B cell (primary cell): Measurements from ENCODE around the gene ACP3. TPM values are rescaled to one million over a fixed set of nuclear protein-coding genes. Genes with fewer than 3 reads are reported as not detected.

Source experiments
- ATAC-seq: fragments of 200-7000 bp; cut with Tn5 transposase; one replicate; pipeline ENCODE4 v1.10.0; 2021; ENCODE audit warnings: low read depth, mild to moderate bottlenecking, moderate number of reproducible peaks, moderate library complexity
- CTCF ChIA-PET: fragments of 350-600 bp; sonication (Branson Sonifier 250); formaldehyde crosslinking; loops from one replicate; lab custom pipeline; 2021; ENCODE audit warnings: antibody characterized with exemption, inconsistent platforms; lab: Charles Lee
- POLR2A ChIA-PET: fragments of 350-600 bp; sonication (Branson Sonifier 250); formaldehyde crosslinking; loops from one replicate; lab custom pipeline; 2021; ENCODE audit warnings: antibody characterized with exemption; lab: Charles Lee
- DNase-seq: peaks from one replicate; pipeline ENCODE4 v3.0.0; 2013
- H2AFZ ChIP-seq: 2 replicates; pipeline ENCODE4 v1.6.1; 2012; ENCODE audit warnings: mild to moderate bottlenecking, low read depth, low read length; ENCODE audit not compliant: insufficient read depth, poor library complexity, severe bottlenecking
- H3K27ac ChIP-seq, 2 donors: 1 replicate in 1 of 2; 2 replicates in 1 of 2; pipeline ENCODE4 v1.5.1; 2012 to 2013; ENCODE audit warnings: low read length in 2 of 2, mild to moderate bottlenecking in 2 of 2, moderate library complexity in 1 of 2
- H3K27me3 ChIP-seq, 4 experiments: fragments of 200-600 bp in 1 of 4; sonication (generic) in 1 of 4; replicated peaks in 1 of 4; 1 replicate in 2 of 4; 2 replicates in 2 of 4; pipeline versions ENCODE4 v1.6.1 to v1.7.0; 2013 to 2016; ENCODE audit warnings: low read length in 3 of 4, mild to moderate bottlenecking in 2 of 4, mixed read lengths in 1 of 4, moderate library complexity in 1 of 4; ENCODE audit not compliant: insufficient read depth in 4 of 4, control insufficient read depth in 3 of 4; ENCODE audit errors: control extremely low read depth in 1 of 4
- H3K36me3 ChIP-seq, 2 experiments: replicated peaks in 1 of 2; 1 replicate in 1 of 2; 2 replicates in 1 of 2; pipeline versions ENCODE4 v1.6.1 to v1.7.1; 2013; ENCODE audit warnings: low read length in 1 of 2; ENCODE audit not compliant: insufficient read depth in 2 of 2, control insufficient read depth in 1 of 2; ENCODE audit errors: control extremely low read depth in 1 of 2, extremely low read depth in 1 of 2
- H3K4me1 ChIP-seq, 2 donors: fragments of 200-600 bp in 1 of 2; sonication (generic) in 1 of 2; 1 replicate in 1 of 2; 2 replicates in 1 of 2; pipeline versions ENCODE4 v1.5.1 to v1.6.1; 2013 to 2017; ENCODE audit warnings: low read length in 2 of 2; ENCODE audit not compliant: control insufficient read depth in 2 of 2, insufficient read depth in 2 of 2
- H3K4me2 ChIP-seq: replicated peaks from 2 replicates; pipeline ENCODE3; 2012; ENCODE audit warnings: mild to moderate bottlenecking, low read depth, low read length; ENCODE audit not compliant: poor library complexity, severe bottlenecking
- H3K4me3 ChIP-seq, 5 experiments: fragments of 200-600 bp in 1 of 5; sonication (generic) in 1 of 5; 1 replicate in 3 of 5; 2 replicates in 2 of 5; pipeline versions ENCODE4 v1.5.1 to v1.7.0; 2011 to 2016; ENCODE audit warnings: low read length in 4 of 5, mild to moderate bottlenecking in 4 of 5, low read depth in 2 of 5, control low read depth in 1 of 5, moderate library complexity in 1 of 5; ENCODE audit not compliant: insufficient read depth in 1 of 5; ENCODE audit errors: control extremely low read depth in 1 of 5, extremely low read depth in 1 of 5
- H3K79me2 ChIP-seq: fragments of 200-600 bp; sonication (generic); one replicate; pipeline ENCODE4 v1.6.0; 2016; ENCODE audit warnings: low read length; ENCODE audit not compliant: control insufficient read depth, insufficient read depth
- H3K9ac ChIP-seq: fragments of 200-600 bp; sonication (generic); 2 replicates; pipeline ENCODE4 v1.6.1; 2017; ENCODE audit warnings: mild to moderate bottlenecking, low read length, moderate library complexity
- H3K9me3 ChIP-seq, 3 donors: one replicate each; pipeline versions ENCODE4 v1.6.1 to v1.7.1; 2013; ENCODE audit warnings: low read length in 2 of 3; ENCODE audit not compliant: control insufficient read depth in 2 of 3, insufficient read depth in 1 of 3; ENCODE audit errors: control extremely low read depth in 1 of 3
- H4K20me1 ChIP-seq: 2 replicates; pipeline ENCODE4 v1.6.0; 2012; ENCODE audit warnings: mild to moderate bottlenecking, low read length; ENCODE audit not compliant: insufficient read depth, control insufficient read depth, poor library complexity, severe bottlenecking
- H3K27ac Mint-ChIP-seq: one replicate; pipeline ENCODE4 v1.8.0; 2021; ENCODE audit warnings: mixed read lengths
- H3K27me3 Mint-ChIP-seq: one replicate; pipeline ENCODE4 v1.8.0; 2021; ENCODE audit warnings: mixed read lengths
- H3K4me1 Mint-ChIP-seq: one replicate; pipeline ENCODE4 v1.8.0; 2021; ENCODE audit warnings: mixed read lengths
- H3K4me3 Mint-ChIP-seq: one replicate; pipeline ENCODE4 v1.8.0; 2021; ENCODE audit warnings: mixed read lengths
- H3K9me3 Mint-ChIP-seq: one replicate; pipeline ENCODE4 v1.8.0; 2022; ENCODE audit warnings: mixed read lengths; ENCODE audit not compliant: insufficient read depth
- EZH2 ChIP-seq: IDR thresholded peaks from 2 replicates; pipeline ENCODE4 v1.6.1; 2012; ENCODE audit warnings: borderline replicate concordance, low read depth, mild to moderate bottlenecking, moderate library complexity, low read length; ENCODE audit not compliant: insufficient read depth, poor library complexity, severe bottlenecking
- WGBS: methylation state at CpG from one replicate; pipeline ENCODE4 v1.1.5; 2013; ENCODE audit warnings: missing lambda C conversion rate; ENCODE audit not compliant: insufficient coverage; 5-methylcytosine and 5-hydroxymethylcytosine counted together
- intact Hi-C: fragments of 100-400 bp; cut with micrococcal nuclease; formaldehyde crosslinking; loops from one replicate; pipeline ENCODE4 v1.10.0; 2022
- polyA plus RNA-seq: library from polyadenylated mRNA; depleted of rRNA; stranded (reverse); fragments of >200 nt; gene quantifications from 2 replicates; pipeline ENCODE4 v1.2.3, GENCODE V29; 2012
- total RNA-seq, 2 donors: library from RNA; stranded (reverse); fragments of 120-200 nt in 1 of 2; gene quantifications; 1 replicate in 1 of 2; 2 replicates in 1 of 2; pipeline versions ENCODE4 v1.2.3 to v1.2.4, GENCODE V29; 2013 to 2022
- TF ChIP-seq, protein P1 (sequence below): fragments of 200-600 bp; IDR thresholded peaks from one replicate; pipeline ENCODE4 v1.8.0; 2022; ENCODE audit warnings: antibody characterized with exemption, mild to moderate bottlenecking

Gene ACP3
- total and polyA plus RNA-seq, 2 donors (not counting 1 experiment from before 2014, with no cell fraction given), result 0.36 to 0.64 TPM

DNA sequence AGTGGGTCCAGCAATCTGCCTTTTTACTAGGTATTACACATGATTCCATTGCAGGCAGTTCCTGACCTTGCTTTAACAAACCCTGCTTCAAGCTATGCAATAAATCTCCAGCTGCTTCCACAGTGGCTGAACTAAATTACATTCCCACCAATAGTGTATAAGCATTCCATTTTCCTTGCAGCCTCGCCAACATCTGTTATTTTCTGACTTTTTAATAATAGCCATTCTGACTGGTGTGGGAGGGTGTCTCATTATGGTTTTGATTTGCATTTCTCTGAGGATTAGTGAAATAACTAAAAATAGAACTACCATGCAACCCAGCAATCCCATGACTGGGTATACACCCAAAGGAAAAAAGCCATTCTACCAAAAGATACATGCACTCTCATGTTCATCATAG, 63.7 kb downstream of the ACP3 start:
- Histone ChIP-seq H3K27me3 (peaks cover 0 to 17% (median 0%) of the 10 kb centered on the region in 4 experiments), H3K4me3 (no peak overlapping the region), H2AFZ (no peak overlapping the region), H3K4me2 (no peak overlapping the region), H3K9me3 (peaks cover 0 to 12% (median 0%) of the 10 kb centered on the region in 3 donors), H3K36me3 (no peaks in the 10 kb centered on the region), H3K9ac (no peak overlapping the region), H3K27ac (no peak overlapping the region), H4K20me1 (no peaks in the 10 kb centered on the region), H3K4me1 (no peaks in the 10 kb centered on the region), H3K79me2 (no peaks in the 10 kb centered on the region)
- intact Hi-C loops, result no loop called here
- ChIA-PET POLR2A (no interaction called here), CTCF (no interaction called here)
- no peaks in the 10 kb centered on the region for H3K4me1 Mint-ChIP-seq
- H3K4me3 Mint-ChIP-seq, result no peak overlapping the region
- no peak overlapping the region for H3K27ac Mint-ChIP-seq
- ATAC-seq, result no peak
- TF ChIP-seq EZH2, result no peak
- TF ChIP-seq, protein P1, sequence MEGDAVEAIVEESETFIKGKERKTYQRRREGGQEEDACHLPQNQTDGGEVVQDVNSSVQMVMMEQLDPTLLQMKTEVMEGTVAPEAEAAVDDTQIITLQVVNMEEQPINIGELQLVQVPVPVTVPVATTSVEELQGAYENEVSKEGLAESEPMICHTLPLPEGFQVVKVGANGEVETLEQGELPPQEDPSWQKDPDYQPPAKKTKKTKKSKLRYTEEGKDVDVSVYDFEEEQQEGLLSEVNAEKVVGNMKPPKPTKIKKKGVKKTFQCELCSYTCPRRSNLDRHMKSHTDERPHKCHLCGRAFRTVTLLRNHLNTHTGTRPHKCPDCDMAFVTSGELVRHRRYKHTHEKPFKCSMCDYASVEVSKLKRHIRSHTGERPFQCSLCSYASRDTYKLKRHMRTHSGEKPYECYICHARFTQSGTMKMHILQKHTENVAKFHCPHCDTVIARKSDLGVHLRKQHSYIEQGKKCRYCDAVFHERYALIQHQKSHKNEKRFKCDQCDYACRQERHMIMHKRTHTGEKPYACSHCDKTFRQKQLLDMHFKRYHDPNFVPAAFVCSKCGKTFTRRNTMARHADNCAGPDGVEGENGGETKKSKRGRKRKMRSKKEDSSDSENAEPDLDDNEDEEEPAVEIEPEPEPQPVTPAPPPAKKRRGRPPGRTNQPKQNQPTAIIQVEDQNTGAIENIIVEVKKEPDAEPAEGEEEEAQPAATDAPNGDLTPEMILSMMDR, result no peak
- no peak for DNase-seq
- no CpG with 5 or more reads among the region's 1 CpG for WGBS
- peaks cover 3% of the 10 kb centered on the region for H3K27me3 Mint-ChIP-seq
- peaks cover 2% of the 10 kb centered on the region for H3K9me3 Mint-ChIP-seq

DNA sequence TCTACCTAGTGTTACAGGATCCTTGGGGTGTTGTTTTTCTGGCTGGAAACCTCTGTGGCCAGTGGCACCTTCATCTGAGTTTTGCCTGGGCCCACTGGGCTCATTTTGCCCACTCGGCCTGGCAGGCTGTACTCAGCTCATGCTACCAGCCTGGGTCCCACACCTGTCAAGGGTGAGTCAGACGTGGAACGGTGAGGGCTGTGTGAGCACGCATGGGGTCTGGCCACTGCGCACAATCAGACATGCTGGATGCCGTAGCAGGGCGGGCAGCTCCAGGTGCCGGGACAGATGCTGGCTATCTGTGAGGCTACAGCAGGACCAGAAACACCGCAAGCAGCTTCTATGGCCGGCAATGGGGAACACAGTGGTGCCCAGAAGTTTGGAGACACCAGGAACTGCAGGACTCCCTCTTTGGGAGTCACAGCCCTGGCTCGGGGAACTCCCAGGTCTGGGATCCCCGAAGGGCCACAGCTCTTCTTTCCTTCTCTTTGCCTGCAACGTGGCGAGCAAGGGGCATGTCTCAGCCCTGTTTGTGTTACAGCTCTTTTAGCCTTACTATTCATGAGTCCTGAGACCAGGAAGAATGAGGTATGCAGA, 64.2 kb downstream of the ACP3 start:
- Mint-ChIP-seq H3K4me3 (no peak overlapping the region), H3K9me3 (peaks cover 2% of the 10 kb centered on the region), H3K4me1 (no peaks in the 10 kb centered on the region), H3K27me3 (peaks cover 6% of the 10 kb centered on the region), H3K27ac (no peak overlapping the region)
- WGBS, result 85% methylated on average over 12 of the region's 14 CpGs
- no peak for TF ChIP-seq EZH2
- TF ChIP-seq, protein P1, result no peak
- Histone ChIP-seq H3K27me3 (peaks cover 0 to 17% (median 0%) of the 10 kb centered on the region in 4 experiments), H3K27ac (no peak overlapping the region), H3K79me2 (no peaks in the 10 kb centered on the region), H3K4me2 (no peak overlapping the region), H4K20me1 (no peaks in the 10 kb centered on the region), H3K36me3 (no peaks in the 10 kb centered on the region), H3K9ac (no peak overlapping the region), H2AFZ (no peak overlapping the region), H3K9me3 (peaks cover 0 to 12% (median 0%) of the 10 kb centered on the region in 3 donors), H3K4me1 (no peaks in the 10 kb centered on the region), H3K4me3 (no peak overlapping the region)
- ChIA-PET POLR2A (no interaction called here), CTCF (no interaction called here)
- no peak for DNase-seq
- no peak for ATAC-seq
- intact Hi-C loops, result no loop called here
